ENCODE measurements around the gene NOXO1. TPM values are rescaled to one million over a fixed set of nuclear protein-coding genes. Genes with fewer than 3 reads are reported as not detected.
A peak's percentile ranks its signal among the peaks of the same experiment; 100 is the strongest.
"Not testable (repeated sequence)": the region's sequence is repeated elsewhere in the genome, so short reads cannot be mapped to it uniquely, and the experiment has no call there.

The NOXO1 gene
- total RNA-seq, 1 donor from 2014 or later: 1.2 TPM

DNA sequence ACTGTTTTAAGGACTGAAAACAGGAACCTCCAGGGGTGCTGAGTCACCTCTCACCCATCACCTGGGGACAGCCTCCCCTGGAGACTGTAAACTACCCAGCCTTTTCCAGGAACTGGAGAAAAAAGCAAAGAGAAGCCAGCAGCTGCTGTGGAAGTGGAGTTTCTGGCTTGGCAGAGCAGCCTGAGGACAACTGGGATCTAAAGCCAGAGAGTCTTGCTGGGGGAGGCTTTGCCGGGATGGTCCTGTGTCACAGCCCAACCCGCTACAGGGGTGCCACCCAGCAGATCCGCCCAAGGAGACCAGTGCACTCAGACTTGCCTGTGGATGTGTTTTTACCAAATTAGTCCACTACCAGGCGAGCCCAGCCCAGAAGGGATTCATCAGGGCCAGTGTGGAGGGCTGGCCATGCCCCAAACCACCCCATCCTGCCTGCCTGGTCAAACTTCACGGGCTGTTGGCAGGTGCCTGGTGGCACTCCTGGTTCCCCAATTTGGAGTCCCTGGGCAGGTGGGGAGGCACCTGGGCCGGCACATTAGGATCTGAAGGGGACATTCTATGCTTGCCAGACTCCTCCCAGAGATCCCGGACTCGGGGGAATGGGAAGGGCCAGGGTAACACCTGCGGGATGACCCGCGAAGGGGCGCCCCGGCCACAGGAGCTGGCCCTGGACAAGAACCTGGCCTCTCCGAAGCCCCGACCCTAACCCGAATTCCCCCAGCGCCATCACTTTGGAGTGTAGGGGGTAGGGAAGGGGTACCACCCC lies 39.0 kb downstream of the NOXO1 start:
- intact Hi-C loops (cut with DNase I): no loop called here
- peaks cover 21% of the 10 kb centered on the region for H3K4me1 ChIP-seq
- H3K36me3 ChIP-seq: peaks cover 0 to 31% of the 10 kb centered on the region in 2 donors
- no peaks in the 10 kb centered on the region for H3K27me3 ChIP-seq
- H3K27ac ChIP-seq: peak overlapping the region; percentile 82
- H3K4me3 ChIP-seq: peak overlapping the region; percentile 77 to 97
- H3K9me3 ChIP-seq: no peaks in the 10 kb centered on the region
- TF ChIP-seq POLR2AphosphoS5 (IDR thresholded peaks at IDR 0.05; ENCODE audit: insufficient read depth in 1 of 2, low read depth in 1 of 2): no peak
- no peak for TF ChIP-seq POLR2A (IDR thresholded peaks at IDR 0.05)
- TF ChIP-seq, protein P1, sequence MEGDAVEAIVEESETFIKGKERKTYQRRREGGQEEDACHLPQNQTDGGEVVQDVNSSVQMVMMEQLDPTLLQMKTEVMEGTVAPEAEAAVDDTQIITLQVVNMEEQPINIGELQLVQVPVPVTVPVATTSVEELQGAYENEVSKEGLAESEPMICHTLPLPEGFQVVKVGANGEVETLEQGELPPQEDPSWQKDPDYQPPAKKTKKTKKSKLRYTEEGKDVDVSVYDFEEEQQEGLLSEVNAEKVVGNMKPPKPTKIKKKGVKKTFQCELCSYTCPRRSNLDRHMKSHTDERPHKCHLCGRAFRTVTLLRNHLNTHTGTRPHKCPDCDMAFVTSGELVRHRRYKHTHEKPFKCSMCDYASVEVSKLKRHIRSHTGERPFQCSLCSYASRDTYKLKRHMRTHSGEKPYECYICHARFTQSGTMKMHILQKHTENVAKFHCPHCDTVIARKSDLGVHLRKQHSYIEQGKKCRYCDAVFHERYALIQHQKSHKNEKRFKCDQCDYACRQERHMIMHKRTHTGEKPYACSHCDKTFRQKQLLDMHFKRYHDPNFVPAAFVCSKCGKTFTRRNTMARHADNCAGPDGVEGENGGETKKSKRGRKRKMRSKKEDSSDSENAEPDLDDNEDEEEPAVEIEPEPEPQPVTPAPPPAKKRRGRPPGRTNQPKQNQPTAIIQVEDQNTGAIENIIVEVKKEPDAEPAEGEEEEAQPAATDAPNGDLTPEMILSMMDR (IDR thresholded peaks at IDR 0.05): no peak
- no peak for DNase-seq (ENCODE audit: extremely low spot score in 2 of 2)

DNA sequence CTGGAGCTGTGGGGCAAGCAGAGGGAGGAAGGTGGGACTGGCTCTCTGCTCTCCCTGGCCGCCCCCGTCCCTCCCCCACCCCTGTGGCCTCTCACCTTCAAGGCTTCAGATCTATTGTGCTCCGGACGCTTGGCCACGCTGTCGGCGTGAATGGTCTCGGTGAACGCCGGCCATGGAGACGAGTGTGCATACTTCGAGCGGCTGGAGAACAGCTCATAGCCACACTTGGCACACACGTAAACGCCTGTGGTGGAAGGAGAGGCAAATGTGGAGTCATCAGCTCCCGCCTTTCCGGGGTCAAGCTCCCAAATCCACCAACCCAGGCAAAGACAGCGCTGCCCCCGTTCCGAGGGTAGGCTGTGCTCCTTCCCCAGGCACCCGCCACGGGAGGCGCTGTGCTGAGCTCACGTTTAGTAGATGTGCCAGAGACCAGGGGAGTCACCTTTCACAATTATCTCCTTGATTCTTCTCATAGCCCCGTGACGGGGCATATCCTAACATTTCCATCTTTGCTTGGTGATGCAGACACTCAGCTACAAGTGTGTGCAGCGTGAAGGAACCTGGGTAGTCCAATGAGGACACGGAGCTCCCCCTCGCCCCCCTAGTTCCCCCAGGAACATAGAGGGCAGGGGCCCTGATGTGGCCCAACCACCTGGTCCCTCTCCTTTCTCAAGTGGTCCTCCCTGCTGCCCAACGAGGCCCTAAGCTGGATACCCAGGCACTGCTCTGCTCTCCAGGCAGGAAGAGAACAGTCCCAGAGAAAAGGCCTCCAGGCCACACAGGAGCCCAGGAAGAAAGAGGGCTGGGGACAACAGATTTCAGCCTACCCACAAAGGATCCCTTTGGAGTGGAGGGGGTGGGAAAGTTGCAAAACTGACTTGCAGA lies 39.9 kb downstream of the NOXO1 start:
- Histone ChIP-seq H3K4me1 (peaks cover 21% of the 10 kb centered on the region), H3K4me3 (no peak overlapping the region), H3K9me3 (no peaks in the 10 kb centered on the region), H3K27ac (no peak overlapping the region), H3K27me3 (no peaks in the 10 kb centered on the region), H3K36me3 (peaks cover 0 to 31% of the 10 kb centered on the region in 2 donors)
- TF ChIP-seq POLR2A (IDR thresholded peaks at IDR 0.05) (no peak), POLR2AphosphoS5 (IDR thresholded peaks at IDR 0.05; ENCODE audit: insufficient read depth in 1 of 2, low read depth in 1 of 2) (no peak)
- TF ChIP-seq, protein P1 (IDR thresholded peaks at IDR 0.05): no peak
- intact Hi-C loops (cut with DNase I): no loop called here
- DNase-seq (ENCODE audit: extremely low spot score in 2 of 2): no peak

DNA sequence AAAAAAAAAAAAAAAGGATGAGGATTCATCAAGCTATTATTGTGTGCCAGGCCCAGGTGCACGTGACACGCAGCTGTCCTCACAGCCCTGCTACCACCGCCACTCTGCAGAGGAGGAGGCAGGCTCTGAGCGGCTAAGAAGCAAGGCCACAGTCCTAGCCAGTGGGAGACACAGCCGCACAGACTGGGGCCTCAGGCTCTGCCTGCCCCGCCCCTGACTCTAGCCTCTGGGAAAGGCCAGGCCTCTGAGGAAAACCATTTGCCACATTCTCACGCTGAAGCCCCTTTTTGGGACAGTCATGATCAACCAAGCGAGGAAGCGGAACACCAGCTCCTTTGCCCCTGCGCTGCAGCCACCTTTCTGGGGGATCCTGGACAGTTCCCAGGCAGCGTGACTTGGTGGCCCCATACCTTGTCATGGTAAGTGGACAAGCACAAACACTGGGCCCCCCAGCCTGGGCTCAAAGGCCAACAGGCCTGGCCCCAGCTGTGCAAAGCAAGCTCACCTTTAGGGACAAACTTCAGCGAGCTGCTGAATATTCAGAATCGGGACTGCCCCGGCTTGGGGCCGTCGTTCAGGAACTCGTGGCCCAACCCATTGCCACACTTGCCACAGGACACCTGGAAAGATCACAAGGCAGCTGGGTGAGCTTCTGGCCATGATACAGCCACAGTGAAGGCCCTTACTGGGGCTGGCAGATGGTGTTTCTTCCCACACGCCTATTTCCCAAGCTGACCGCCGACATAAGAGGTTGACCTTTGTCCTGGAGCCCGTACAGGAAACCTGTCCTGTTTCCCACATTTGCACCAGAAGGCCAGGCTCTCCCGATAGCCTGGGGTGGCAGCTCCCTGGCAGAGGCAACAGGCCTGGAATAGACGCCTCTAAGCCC lies 40.8 kb downstream of the NOXO1 start:
- Histone ChIP-seq H3K9me3 (no peaks in the 10 kb centered on the region), H3K27me3 (no peaks in the 10 kb centered on the region), H3K4me3 (no peak overlapping the region), H3K27ac (no peak overlapping the region), H3K4me1 (peaks cover 23% of the 10 kb centered on the region), H3K36me3 (peaks cover 0 to 31% of the 10 kb centered on the region in 2 donors)
- TF ChIP-seq, protein P1 (IDR thresholded peaks at IDR 0.05): no peak
- TF ChIP-seq POLR2AphosphoS5 (IDR thresholded peaks at IDR 0.05; ENCODE audit: insufficient read depth in 1 of 2, low read depth in 1 of 2) (no peak), POLR2A (IDR thresholded peaks at IDR 0.05) (no peak)
- DNase-seq (ENCODE audit: extremely low spot score in 2 of 2): no peak
- intact Hi-C loops (cut with DNase I): no loop called here

DNA sequence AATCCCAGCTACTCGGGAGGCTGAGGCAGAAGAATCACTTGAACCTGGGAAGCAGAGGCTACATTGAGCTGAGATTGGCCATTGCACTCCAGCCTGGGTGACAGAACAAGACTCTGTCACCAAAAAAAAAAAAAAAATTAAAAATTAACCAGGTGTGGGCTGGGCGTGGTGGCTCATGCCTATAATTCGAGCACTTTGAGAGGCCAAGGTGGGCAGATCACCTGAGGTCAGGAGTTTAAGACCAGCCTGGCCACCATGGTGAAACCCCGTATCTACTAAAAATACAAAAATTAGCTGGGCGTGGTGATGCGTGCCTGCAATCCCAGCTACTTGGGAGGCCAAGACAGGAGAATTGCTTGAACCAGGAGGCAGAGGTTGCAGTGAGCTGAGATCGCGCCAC lies 41.4 kb downstream of the NOXO1 start:
- H3K9me3 ChIP-seq; intact Hi-C loops (cut with DNase I); H3K27ac ChIP-seq; DNase-seq (ENCODE audit: extremely low spot score in 2 of 2); H3K4me3 ChIP-seq; H3K27me3 ChIP-seq: not testable (repeated sequence)
- H3K36me3 ChIP-seq: peaks cover 0 to 31% of the 10 kb centered on the region in 2 donors
- peaks cover 27% of the 10 kb centered on the region for H3K4me1 ChIP-seq

DNA sequence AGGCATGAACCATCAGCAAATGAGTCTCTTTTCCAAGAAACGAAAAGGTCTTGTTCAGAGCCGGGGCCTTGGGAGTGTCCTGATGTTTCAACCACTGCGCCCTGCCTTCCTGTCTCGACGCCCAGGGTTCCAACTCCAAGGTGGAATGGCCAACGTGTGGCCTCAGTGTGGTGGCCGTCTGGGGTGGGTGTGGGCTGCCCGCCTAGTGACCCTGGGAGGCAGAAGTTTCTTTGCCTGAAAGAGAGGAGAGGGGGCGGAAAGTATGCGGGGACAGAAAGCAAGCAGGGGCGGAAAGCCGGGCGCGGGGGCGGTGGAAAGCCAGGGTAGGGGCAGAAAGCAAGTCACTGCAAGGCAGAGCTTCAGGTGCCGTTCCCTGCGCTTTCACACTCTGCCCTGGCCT lies 42.4 kb downstream of the NOXO1 start:
- peaks cover 0 to 31% of the 10 kb centered on the region in 2 donors for H3K36me3 ChIP-seq
- H3K27me3 ChIP-seq: no peaks in the 10 kb centered on the region
- H3K4me3 ChIP-seq: no peak overlapping the region
- no peak for DNase-seq (ENCODE audit: extremely low spot score in 2 of 2)
- no peaks in the 10 kb centered on the region for H3K9me3 ChIP-seq
- TF ChIP-seq, protein P1 (IDR thresholded peaks at IDR 0.05): no peak
- TF ChIP-seq POLR2AphosphoS5 (IDR thresholded peaks at IDR 0.05; ENCODE audit: insufficient read depth in 1 of 2, low read depth in 1 of 2) (no peak), POLR2A (IDR thresholded peaks at IDR 0.05) (no peak)
- intact Hi-C loops (cut with DNase I): no loop called here
- peaks cover 26% of the 10 kb centered on the region for H3K4me1 ChIP-seq
- H3K27ac ChIP-seq: no peak overlapping the region
